ENCODE measurements around the gene GRM7. TPM values are rescaled to one million over a fixed set of nuclear protein-coding genes. Genes with fewer than 3 reads are reported as not detected.

Gene GRM7
- total and polyA plus RNA-seq, 2 of the 4 experiments (the other 2 are of a cell fraction) = not detected

- Histone ChIP-seq H3K4ac (ENCODE audit: low read depth, low read length) (no peak overlapping the region), H3K4me1 (ENCODE audit: control insufficient read depth, insufficient read depth, low read length) (no peaks in the 10 kb centered on the region), H3K79me1 (ENCODE audit: low read depth in 1 of 2, low read length in 2 of 2) (no peaks in the 10 kb centered on the region), H3K18ac (ENCODE audit: low read depth, low read length) (no peak overlapping the region), H4K5ac (ENCODE audit: low read depth, low read length) (no peak overlapping the region), H3K14ac (replicated peaks; ENCODE audit: low read depth, low read length) (no peak overlapping the region), H2BK20ac (ENCODE audit: low read depth, low read length) (no peak overlapping the region), H3K9ac (ENCODE audit: low read depth, low read length) (no peak overlapping the region), H4K91ac (ENCODE audit: insufficient read depth, low read depth, low read length) (no peak overlapping the region), H2AK5ac (ENCODE audit: low read depth, low read length) (no peak overlapping the region), H3K4me3 (ENCODE audit: insufficient read depth, low read depth, low read length) (no peak overlapping the region), H4K8ac (ENCODE audit: low read depth in 2 of 2, low read length in 2 of 2) (no peak overlapping the region), H3K27me3 (ENCODE audit: control insufficient read depth, insufficient read depth, low read length) (no peaks in the 10 kb centered on the region), H3K9me3 (ENCODE audit: control insufficient read depth, insufficient read depth, low read length) (peaks cover 7% of the 10 kb centered on the region; the same call in 1 of the 2 replicates), H4K20me1 (ENCODE audit: insufficient read depth, low read length) (no peaks in the 10 kb centered on the region), H2AFZ (replicated peaks; ENCODE audit: low read length, poor library complexity) (no peak overlapping the region), H3K4me2 (ENCODE audit: low read depth, low read length) (no peak overlapping the region), H3K27ac (ENCODE audit: insufficient read depth, low read length) (no peak overlapping the region), H3K23ac (ENCODE audit: low read depth, low read length) (no peak overlapping the region), H3K36me3 (ENCODE audit: control insufficient read depth, insufficient read depth, low read length) (no peaks in the 10 kb centered on the region), H3K56ac (ENCODE audit: extremely low read depth, insufficient read depth, low read length) (no peak overlapping the region), H2BK120ac (ENCODE audit: low read depth, low read length) (no peak overlapping the region), H2BK5ac (ENCODE audit: low read depth, low read length, poor library complexity, severe bottlenecking) (no peak overlapping the region), H2AK9ac (replicated peaks; ENCODE audit: low read depth, low read length, poor library complexity) (no peak overlapping the region), H3K9me1 (ENCODE audit: insufficient read depth, low read length) (no peaks in the 10 kb centered on the region), H2BK15ac (ENCODE audit: low read depth, low read length) (no peak overlapping the region)
- ChIA-PET CTCF (no interaction called here), POLR2A (ENCODE audit: unreplicated experiment) (no interaction called here)
- dilution Hi-C loops (cut with HindIII; ENCODE audit: low sequenced_read_pairs, unreplicated experiment) (no loop called here), in situ Hi-C loops (cut with MboI; ENCODE audit: low sequenced_read_pairs) (no loop called here), intact Hi-C loops (cut with micrococcal nuclease) (no loop called here)
- no TSS peak for BruUV-seq (replicated peaks)
- TF ChIP-seq MAZ (IDR thresholded peaks at IDR 0.05; ENCODE audit: borderline replicate concordance, low read depth, low read length) = no peak
- no peak for TF ChIP-seq RAD21 (IDR thresholded peaks at IDR 0.05; ENCODE audit: low read length)
- TF ChIP-seq CEBPB (IDR thresholded peaks at IDR 0.05; ENCODE audit: low read depth, low read length) = no peak
- no peak for TF ChIP-seq RCOR1 (IDR thresholded peaks at IDR 0.05; ENCODE audit: insufficient replicate concordance, low read length)
- no peak for TF ChIP-seq POLR2A (IDR thresholded peaks at IDR 0.05; ENCODE audit: low read depth, low read length)
- TF ChIP-seq, protein P1, sequence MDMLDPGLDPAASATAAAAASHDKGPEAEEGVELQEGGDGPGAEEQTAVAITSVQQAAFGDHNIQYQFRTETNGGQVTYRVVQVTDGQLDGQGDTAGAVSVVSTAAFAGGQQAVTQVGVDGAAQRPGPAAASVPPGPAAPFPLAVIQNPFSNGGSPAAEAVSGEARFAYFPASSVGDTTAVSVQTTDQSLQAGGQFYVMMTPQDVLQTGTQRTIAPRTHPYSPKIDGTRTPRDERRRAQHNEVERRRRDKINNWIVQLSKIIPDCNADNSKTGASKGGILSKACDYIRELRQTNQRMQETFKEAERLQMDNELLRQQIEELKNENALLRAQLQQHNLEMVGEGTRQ (IDR thresholded peaks at IDR 0.05; ENCODE audit: low read depth, low read length) = no peak
- WGBS, 2 experiments (ENCODE audit: extremely low coverage in 2 of 2, insufficient read length in 1 of 2) = no CpG with 5 or more reads among the region's 3 CpGs
- ATAC-seq (ENCODE audit: low read depth) (no peak), DNase-seq (no peak)
These were observed 644.2 kb downstream of the GRM7 start for GRCh38 chr3:7504886-7505775.

Measured in IMR-90 (cell line).